Measurements from ENCODE around the gene ELOF1.
A peak's percentile ranks its signal among the peaks of the same experiment; 100 is the strongest.

The ELOF1 gene

DNA sequence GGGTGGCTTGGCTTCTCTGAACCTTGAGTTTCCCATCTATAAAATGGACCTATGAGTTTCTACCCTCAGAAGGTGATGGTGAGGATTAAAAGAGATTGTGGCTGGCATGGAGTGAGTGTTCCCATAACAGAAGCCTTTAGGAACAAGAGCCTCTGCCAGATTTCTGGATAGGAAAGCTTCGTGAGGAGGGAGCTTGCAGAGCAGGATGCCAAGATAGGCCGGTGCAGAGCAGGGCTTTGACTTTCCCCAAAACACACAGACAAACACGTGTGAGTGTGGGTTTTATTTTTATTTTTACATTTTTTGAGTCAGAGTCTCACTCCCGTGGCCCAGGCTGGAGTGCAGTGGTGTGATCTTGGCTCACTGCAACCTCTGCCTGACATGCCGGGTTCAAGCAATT lies 24.1 kb downstream of the ELOF1 start:
- DNase-seq (ENCODE audit: low spot score), result no peak

DNA sequence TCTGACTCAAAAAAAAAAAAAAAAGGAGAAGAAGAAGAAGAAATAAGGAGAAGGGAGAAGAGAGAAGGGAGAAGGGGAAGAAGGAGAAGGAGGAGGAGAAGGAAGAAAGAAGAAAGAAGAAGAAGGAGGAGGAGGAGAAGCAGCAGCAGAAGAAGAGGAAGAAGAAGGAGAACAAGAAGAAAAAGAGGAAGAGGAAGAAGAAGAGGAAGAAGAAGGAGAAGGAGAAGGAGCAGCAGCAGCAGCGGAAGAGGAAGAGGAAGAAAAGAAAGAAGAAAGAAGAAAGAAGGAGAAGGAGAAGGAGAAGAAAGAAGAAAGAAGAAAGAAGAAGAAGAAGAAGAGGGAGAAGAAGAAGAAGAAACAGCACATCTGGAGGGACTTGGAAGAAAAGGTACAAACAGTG lies 24.5 kb downstream of the ELOF1 start:
- no peak for DNase-seq (ENCODE audit: low spot score)

DNA sequence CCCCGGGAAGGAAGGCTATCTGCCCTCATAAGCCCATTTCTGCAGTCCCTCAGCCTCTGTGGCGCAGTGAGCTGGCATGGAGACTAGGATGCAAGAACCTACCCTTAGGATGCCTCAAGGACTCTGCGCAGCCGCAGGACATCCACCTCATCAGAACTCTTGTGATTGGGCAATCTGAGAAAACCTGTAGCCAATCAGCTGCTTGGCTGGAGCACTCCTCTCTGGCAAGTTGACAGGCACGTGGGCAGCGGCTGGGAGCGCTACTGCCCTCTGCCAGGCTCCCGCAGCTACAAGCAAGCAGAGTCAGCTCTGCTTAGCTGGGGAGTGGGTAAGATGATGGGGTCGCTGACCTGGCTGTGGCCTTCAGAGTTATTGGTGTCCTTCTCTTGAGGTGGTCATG lies 28.6 kb downstream of the ELOF1 start:
- DNase-seq (ENCODE audit: low spot score), result no peak

DNA sequence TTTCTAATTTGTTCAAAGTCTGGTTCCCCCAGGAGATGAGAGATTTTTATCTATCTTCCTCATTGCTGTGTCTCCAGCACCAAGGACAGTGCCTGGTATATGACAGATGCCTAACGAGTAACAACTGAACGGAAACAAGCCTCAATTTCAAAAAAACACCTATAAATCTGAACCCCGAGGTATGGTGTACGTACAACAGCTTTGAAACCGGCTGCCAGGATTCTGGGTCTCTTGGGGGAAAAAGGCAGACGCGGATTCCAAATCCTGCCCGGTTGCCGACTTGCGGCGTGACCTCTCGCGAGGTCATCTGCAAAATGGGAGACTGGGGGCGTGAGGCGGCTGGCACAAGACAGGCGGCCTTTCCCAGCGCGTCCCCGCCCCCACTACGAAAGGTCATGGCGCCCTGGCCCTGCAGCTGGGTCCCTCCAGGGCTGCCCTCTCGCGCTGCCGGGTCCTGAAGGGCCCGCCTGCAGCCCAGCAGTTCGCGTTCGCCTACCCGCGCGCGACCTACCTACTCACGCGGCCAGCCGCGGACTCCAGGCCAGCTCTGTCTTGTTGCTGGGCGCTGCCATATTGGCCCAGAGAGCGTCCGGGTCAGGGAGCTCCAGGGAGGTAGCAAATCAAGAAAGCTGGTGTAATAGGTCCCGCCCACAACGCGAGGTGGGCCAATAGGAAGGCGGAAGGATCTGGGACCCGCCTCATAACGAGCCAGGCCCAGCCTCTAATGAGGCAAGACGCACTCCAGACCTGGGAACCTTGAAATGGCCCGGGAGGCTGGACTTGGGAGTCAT lies 30.3 kb downstream of the ELOF1 start, which contains the start of gene ECSIT:
Gene ECSIT, minus strand, starts transcription at position 584 of the 791 bp plus-strand sequence. CDS start 9,964 bp downstream, outside the sequence.
- DNase-seq (ENCODE audit: low spot score), result peak; percentile 93

DNA sequence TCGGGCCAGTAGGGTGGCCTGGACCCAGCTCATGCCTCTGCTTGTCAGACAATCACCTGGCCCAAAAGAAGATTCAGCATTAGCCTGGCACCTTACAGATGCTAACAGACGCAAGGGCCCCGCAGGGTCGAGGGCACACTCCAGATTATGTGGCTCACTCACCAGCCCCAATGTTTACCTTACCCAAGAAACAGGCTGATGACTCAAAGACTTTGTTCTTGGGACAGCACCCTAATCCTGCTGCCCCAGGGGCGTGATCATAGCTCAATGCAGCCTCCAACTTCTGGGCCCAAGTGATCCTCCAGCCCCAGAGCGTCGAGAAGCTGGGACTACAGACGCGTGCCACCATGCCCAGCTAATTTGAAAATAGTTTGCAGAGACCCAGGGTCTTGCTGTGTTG lies 39.9 kb downstream of the ELOF1 start:
- DNase-seq (ENCODE audit: low spot score), result no peak

DNA sequence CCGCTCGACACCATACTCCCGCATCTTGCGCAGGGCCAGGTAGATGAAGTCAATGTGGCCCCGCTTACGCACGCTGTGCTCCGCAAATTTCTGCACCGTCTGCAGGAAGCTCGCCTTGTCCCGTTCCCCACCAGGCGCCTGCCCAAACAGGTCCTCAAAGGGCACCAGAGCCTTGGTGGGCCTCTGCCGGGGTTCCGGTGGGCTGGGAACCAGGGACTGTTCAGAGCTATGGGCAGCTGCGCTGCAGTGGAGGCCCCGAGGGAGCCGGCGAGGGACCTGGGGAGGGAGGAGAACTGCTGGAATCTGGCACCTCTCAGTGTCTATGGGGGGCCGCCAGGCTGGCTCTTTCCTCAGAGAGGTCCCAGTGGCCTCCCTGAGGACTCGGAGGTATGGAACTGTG lies 45.1 kb downstream of the ELOF1 start:
- DNase-seq (ENCODE audit: low spot score), result no peak

DNA sequence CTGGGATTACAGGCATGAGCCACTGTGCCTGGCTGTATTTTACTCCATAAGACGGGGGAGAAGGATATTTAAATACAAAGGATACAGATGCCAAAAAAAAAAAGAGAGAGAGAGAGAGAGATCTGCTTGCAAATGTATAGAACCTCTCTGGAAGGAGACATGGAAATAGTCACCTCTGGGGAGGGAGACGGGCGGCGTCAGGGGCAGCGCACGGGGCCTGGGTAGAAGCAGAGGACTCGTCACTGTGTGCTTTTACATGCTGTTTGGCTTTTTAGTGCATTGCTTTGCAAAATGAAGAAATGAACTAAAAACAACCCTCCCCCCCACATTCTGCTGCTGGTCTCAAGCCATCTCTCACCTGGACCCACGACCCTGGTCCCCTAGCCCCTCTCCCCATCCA lies 48.6 kb downstream of the ELOF1 start:
- no peak for DNase-seq (ENCODE audit: low spot score)

DNA sequence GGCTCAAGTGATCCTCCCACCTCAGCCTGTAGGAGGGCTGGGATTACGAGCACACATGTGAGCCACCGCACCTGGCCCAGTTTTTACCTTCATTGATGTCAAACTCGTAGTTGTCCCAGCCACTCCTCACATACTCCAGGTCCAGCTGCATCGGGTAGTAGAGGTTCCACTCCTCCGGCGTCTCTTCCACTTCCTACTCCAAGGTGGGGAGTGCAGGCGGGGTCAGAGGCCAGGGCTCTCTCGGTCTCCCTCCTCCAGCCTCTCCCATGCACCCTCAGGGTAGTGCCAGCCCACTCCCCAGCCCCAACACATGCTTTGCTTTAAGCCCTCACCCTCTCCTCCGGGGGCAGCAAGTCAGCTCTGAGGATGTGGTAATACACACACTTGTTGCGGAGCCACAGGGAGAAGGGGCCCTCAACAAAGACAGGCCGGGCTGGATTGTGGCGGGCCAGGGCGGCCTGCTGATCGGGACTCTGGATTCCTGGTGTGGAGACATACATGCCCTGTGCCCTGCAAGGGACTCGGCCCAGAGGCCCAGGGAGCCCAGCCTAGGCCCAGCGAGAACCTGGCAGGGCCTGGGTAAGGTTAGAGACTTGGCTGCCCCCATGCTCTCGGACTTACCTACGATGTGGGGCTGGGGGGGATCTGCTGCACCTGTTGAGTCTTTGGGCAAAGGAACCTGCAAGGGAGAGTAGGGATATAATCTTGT lies 51.5 kb downstream of the ELOF1 start:
- no peak for DNase-seq (ENCODE audit: low spot score)

DNA sequence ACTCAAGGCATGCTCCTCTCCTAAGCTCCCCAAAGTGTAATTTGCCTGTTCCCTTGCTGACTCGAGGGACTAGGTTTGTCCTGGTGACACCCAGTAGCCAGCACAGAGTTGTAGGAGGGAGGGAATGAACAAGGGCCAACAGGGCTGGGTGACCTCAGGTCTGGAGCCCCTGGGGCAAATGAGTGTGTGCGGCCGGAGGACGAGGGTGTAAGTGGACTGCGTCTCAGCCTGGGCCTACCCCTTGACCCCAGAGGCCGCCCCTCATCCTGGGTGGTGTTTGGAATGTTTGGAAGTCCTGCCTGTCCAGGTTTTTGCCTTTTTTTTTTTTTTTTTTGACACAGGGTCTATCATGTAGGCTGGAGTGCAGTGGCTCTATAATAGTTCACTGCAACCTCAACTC lies 52.1 kb downstream of the ELOF1 start:
- no peak for DNase-seq (ENCODE audit: low spot score)

DNA sequence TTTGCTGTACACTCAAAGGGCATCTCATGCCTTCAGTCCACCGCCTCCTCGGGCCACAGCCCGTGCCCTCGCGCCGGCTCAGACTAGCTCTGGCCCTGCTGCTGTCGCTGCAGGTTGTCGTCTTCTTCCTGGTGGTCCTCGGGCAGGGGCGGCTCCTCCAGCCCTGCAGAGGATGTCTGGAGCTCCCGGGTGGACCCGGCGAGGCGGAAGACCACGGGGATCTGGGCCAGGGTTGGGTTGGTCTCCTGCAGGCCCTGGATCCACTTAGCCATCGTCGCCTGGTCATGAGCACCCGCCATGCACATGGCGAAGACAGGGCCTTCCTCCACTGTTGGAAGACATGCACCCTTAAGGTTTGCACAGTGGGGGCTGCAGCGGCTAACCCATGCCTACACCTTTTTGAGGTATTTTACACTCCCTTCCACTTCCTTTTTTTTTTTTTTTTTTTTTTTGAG lies 52.9 kb downstream of the ELOF1 start:
- DNase-seq (ENCODE audit: low spot score), result no peak

DNA sequence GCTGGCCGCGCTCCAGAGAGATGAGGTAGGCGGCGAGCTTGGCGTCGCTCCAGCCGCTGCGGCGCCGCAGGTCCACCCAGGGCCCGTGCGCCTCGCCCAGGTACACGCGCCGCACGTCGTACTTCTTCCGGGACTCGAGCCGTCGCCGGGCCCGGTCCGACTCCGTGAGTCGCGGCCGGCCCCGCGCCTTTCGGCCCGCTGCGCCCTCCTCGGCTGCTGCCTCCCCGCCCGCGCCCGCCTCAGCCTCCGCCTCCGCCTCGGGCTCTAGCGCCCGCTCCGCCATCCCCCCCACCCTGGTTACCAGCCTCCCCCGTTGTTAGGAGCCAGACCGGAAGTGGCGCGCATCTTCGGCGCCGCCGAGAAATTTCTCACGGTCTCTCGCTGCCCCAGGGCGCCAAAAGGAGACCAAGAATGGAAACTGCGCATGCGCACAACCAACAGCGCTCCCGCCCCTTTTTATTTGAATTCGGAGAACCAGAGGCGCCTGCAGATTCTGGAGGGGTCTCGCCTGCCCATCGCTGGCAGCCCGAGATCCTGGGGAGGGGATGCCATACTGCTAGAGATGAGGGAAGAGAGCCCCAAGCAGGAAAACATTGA lies 53.4 kb downstream of the ELOF1 start, which contains the start of gene ZNF653:
Gene ZNF653, minus strand, starts transcription at position 336 of the 597 bp plus-strand sequence. Its CDS starts 53 bp downstream, at position 283.
- peak; percentile 94 for DNase-seq (ENCODE audit: low spot score)

DNA sequence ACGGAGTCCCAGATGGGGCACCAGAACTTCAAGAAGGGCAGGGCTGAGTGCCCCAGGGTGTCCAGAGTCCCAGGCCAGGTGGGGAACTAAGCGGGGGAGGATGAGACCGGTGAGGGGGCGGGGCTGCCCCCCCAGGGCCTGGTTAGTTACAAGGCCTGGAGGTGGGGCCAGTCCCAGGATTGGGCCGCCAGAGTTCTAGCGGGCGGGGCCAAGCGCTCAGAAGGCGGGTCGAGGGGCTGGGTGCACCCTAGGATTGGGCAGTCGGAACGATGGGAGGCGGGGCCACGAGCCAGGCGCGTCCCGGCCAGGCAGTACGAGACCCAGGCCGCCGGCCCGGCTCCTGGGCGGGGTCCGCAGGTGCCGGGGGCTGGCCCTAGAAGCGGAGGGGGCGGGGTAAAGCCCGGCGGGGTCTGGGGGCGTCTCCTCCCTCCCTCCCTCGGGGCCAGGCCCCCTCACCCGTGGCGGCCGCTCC lies 54.0 kb downstream of the ELOF1 start:
- DNase-seq (ENCODE audit: low spot score), result peak; percentile 95

DNA sequence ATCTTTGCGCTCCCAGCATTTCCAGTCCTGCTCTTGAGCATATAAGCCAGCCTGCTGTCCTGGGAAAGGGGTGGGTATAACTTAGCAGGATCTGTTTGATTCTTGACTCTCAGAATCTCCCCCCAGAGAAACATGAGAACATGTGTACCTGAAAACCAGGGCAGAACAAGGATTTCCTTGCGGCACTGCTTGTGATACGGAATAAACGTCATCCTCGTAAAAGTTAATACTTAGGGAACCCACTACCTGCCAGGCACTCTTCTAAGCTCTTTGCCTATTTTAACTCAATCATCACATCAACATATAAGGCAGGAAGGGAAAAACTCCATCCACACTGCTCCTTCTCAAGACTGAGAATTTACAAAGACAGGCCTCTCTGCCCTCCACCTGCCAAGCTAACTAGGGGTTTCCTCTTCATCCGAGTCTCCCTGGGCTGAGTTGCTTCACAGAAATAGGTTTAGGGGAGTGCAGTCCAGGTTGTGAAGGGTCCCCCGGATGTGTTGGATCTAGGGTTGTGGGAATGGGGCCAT lies 54.5 kb downstream of the ELOF1 start:
- no peak for DNase-seq (ENCODE audit: low spot score)
